LNCAP (cell line): Measurements from ENCODE around the gene CFAP58.

Experiments used
- TF ChIP-seq, protein P1 (sequence below): fragments of 450-650 bp; IDR thresholded peaks from 2 replicates; pipeline ENCODE4 v1.5.1; 2017; ENCODE audit warnings: mild to moderate bottlenecking

Gene CFAP58

GRCh38 chr10:104334965-104335650, 18.5 kb upstream of the CFAP58 start:
- TF ChIP-seq, protein P1, sequence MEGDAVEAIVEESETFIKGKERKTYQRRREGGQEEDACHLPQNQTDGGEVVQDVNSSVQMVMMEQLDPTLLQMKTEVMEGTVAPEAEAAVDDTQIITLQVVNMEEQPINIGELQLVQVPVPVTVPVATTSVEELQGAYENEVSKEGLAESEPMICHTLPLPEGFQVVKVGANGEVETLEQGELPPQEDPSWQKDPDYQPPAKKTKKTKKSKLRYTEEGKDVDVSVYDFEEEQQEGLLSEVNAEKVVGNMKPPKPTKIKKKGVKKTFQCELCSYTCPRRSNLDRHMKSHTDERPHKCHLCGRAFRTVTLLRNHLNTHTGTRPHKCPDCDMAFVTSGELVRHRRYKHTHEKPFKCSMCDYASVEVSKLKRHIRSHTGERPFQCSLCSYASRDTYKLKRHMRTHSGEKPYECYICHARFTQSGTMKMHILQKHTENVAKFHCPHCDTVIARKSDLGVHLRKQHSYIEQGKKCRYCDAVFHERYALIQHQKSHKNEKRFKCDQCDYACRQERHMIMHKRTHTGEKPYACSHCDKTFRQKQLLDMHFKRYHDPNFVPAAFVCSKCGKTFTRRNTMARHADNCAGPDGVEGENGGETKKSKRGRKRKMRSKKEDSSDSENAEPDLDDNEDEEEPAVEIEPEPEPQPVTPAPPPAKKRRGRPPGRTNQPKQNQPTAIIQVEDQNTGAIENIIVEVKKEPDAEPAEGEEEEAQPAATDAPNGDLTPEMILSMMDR, result no peak

DNA sequence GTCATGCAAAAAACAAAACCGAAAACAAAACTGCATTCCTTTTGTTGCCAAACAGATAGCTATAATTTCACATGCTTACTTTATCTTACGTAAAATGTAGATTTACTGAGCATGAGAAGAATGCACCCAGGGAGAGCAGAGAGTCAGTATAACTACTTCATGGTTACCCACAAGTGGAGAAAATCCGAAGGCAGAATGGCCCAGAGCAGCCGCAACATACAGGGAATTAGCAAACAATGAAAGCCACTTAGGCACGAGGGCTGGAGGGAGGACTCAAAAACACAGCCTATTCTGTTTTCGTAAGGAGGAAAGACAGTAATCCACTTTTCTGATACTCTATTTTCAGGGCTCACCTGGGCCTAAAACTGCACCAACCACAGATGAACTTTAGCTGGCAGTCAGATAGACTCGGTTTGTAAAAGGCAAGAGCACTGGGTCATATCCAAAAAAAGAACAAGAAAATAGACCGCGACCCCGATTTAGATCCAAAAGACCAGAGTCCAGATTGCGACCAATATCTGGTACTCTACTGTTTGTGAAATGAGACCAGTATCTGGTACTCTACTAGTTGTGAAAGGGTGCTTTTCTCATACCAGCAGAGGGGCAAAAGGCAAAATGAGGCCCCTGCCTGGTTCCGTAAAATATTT, 16.7 kb upstream of the CFAP58 start:
- TF ChIP-seq, protein P1, result no peak

DNA sequence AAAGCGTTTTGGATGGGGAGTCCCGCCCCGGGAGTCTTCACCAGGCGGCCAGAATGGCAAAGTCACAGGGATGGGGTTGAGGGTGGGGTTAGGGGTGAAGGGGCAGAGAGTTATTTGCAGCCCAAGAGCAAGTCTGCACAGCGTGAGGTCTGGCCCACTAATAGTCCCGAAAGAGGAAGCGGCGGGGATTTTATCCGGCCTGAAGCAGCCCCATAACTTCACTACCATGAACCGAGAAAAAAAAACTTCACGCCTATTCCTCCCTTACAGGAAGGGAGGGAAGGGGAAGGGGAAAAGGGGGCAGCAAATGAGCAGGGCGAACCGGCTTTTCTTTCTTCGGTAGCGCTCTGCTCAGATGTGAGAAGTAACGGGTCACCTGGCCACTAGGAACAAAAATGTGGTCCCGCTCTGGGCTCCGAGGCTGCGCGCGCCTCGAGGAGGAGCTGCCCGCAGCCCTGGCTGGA, 16.1 kb upstream of the CFAP58 start:
- TF ChIP-seq, protein P1, result no peak

GRCh38 chr10:104337985-104338735, 15.5 kb upstream of the CFAP58 start, which contains the start of gene ITPRIP:
Gene ITPRIP, minus strand, starts transcription at chr10:104338465. Its CDS starts 22,414 bp downstream, at chr10:104316051.
- TF ChIP-seq, protein P1, result peak; percentile 32; the same call in 1 of the 2 replicates

DNA sequence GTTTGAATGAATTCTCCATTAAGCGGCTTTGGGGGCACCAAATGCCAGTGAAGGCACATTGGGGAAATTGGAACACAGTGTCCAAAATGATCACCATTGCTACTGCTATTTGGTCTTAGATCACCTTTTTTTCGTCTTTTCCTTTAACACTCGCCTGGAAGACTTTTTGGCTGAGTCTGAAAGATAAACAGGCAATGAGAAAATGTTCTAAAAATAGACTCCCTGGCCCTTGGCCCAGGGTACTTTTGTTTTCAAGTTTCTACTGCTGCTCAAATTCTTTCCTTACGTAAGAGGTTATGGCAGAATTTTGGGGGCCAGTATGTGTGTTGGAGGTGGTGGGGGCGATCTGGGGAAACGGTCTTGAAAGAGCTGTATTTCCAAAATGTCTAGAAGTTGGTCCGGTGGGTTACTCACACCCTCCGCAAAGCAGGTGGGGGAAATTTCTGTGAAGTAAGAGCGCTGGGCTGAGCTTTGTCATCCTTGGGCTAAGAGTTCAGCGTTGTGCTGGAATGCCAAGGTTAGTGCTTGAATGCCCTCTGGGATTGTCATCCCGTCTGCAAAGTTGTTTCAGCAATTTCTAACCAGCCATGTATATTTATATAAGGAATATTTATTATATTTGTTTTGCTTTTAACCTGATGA, 14.0 kb upstream of the CFAP58 start:
- TF ChIP-seq, protein P1, result no peak

- TF ChIP-seq, protein P1, result no peak
Measured at GRCh38 chr10:104340111-104340526, 13.5 kb upstream of the CFAP58 start.

DNA sequence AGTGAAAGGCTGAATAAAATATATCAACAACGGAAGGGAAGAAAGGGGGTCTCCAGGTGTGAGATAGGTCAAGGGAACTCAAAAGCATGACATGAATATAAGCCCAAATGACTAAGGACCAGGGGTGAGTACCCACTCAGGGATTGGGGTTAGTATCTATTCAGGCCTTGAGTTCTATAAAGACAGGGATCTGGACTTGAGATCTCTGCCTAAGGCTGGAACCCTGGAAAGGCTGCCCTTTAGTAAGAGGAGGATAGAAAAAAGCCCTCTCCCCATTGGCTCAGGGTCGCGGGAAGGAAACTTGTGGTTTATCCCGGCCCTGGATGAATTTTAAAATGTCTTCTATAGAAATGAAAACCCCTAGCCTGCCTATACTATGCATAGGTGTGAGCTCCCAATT, 13.0 kb upstream of the CFAP58 start:
- TF ChIP-seq, protein P1, result no peak
